Loucy (cell line): ENCODE measurements around the gene DNAH11.

ENCODE experiments used
- H2AFZ ChIP-seq: fragments of 200-600 bp; sonication (generic); 2 replicates; pipeline ENCODE4 v1.6.0; 2016; ENCODE audit warnings: antibody characterized with exemption, mild to moderate bottlenecking, low read length, moderate library complexity
- H3F3A ChIP-seq: fragments of 200-600 bp; 2 replicates; pipeline ENCODE4 v1.6.0; 2016; ENCODE audit warnings: antibody characterized with exemption, low read depth, mild to moderate bottlenecking
- H3K27me3 ChIP-seq: fragments of 200-600 bp; sonication (generic); 2 replicates; pipeline ENCODE4 v1.6.1; 2014; ENCODE audit warnings: low read length, mild to moderate bottlenecking; ENCODE audit not compliant: insufficient read depth, poor library complexity, severe bottlenecking
- H3K36me3 ChIP-seq: fragments of 200-600 bp; sonication (generic); 2 replicates; pipeline ENCODE4 v1.6.1; 2016; ENCODE audit warnings: low read length; ENCODE audit not compliant: insufficient read depth
- H3K4me1 ChIP-seq: fragments of 200-600 bp; sonication (generic); 2 replicates; pipeline ENCODE4 v1.5.1; 2014; ENCODE audit warnings: low read length, mild to moderate bottlenecking; ENCODE audit not compliant: insufficient read depth, poor library complexity, severe bottlenecking
- H3K4me2 ChIP-seq: fragments of 200-600 bp; sonication (generic); 2 replicates; pipeline ENCODE4 v1.6.0; 2014; ENCODE audit warnings: antibody characterized with exemption, low read length, low read depth, mild to moderate bottlenecking; ENCODE audit not compliant: poor library complexity, severe bottlenecking
- H3K4me3 ChIP-seq: fragments of 200-600 bp; sonication (generic); 2 replicates; pipeline ENCODE4 v1.5.1; 2014; ENCODE audit warnings: low read length, mild to moderate bottlenecking, mixed read lengths; ENCODE audit not compliant: poor library complexity, severe bottlenecking
- H3K79me2 ChIP-seq: fragments of 200-600 bp; sonication (generic); 2 replicates; pipeline ENCODE4 v1.6.1; 2014; ENCODE audit warnings: low read length; ENCODE audit not compliant: insufficient read depth
- H3K9ac ChIP-seq: fragments of 200-600 bp; sonication (generic); 2 replicates; pipeline ENCODE4 v1.6.0; 2014; ENCODE audit warnings: mild to moderate bottlenecking, low read depth, low read length, moderate library complexity; ENCODE audit not compliant: poor library complexity, severe bottlenecking
- H3K9me2 ChIP-seq: fragments of 200-600 bp; sonication (generic); replicated peaks from 2 replicates; pipeline ENCODE4 v1.6.1; 2016; ENCODE audit warnings: low read depth, low read length, mixed read lengths
- H3K9me3 ChIP-seq: fragments of 200-600 bp; sonication (generic); 2 replicates; pipeline ENCODE4 v1.6.1; 2014; ENCODE audit warnings: mild to moderate bottlenecking, antibody characterized with exemption, low read length, low read depth; ENCODE audit not compliant: insufficient read depth
- H4K20me1 ChIP-seq: fragments of 200-600 bp; sonication (generic); 2 replicates; pipeline ENCODE4 v1.6.0; 2014; ENCODE audit warnings: antibody characterized with exemption, low read length, mild to moderate bottlenecking; ENCODE audit not compliant: insufficient read depth, poor library complexity, severe bottlenecking
- CTCF ChIP-seq: fragments of 200-600 bp; sonication (generic); conservative IDR thresholded peaks from 2 replicates; pipeline ENCODE4 v1.5.1; 2014; ENCODE audit warnings: mild to moderate bottlenecking, antibody characterized with exemption, low read length
- EZH2phosphoT487 ChIP-seq: fragments of 200-600 bp; IDR thresholded peaks from 2 replicates; pipeline ENCODE4 v1.6.1; 2018; ENCODE audit warnings: antibody characterized with exemption, mild to moderate bottlenecking, moderate library complexity, borderline replicate concordance

The DNAH11 gene

GRCh38 chr7:21891291-21891690 is 348.5 kb downstream of the DNAH11 start:
- Histone ChIP-seq H3K4me2 (no peak overlapping the region), H3K27me3 (no peaks in the 10 kb centered on the region), H2AFZ (no peak overlapping the region), H3K36me3 (no peaks in the 10 kb centered on the region), H4K20me1 (no peaks in the 10 kb centered on the region), H3K9me2 (no peaks in the 10 kb centered on the region), H3K9me3 (no peaks in the 10 kb centered on the region), H3K4me1 (peaks cover 7% of the 10 kb centered on the region), H3K9ac (no peak overlapping the region), H3K4me3 (no peak overlapping the region), H3F3A (no peaks in the 10 kb centered on the region), H3K79me2 (no peaks in the 10 kb centered on the region)
- TF ChIP-seq CTCF: no peak

GRCh38 chr7:21893401-21893800 is 350.6 kb downstream of the DNAH11 start:
- H4K20me1 ChIP-seq: no peaks in the 10 kb centered on the region
- H3K36me3 ChIP-seq: no peaks in the 10 kb centered on the region
- no peaks in the 10 kb centered on the region for H3K9me2 ChIP-seq
- H3K4me2 ChIP-seq: no peak overlapping the region
- no peaks in the 10 kb centered on the region for H3K9me3 ChIP-seq
- H3K4me1 ChIP-seq: peaks cover 24% of the 10 kb centered on the region
- no peak overlapping the region for H2AFZ ChIP-seq
- no peak overlapping the region for H3K4me3 ChIP-seq
- no peak overlapping the region for H3K9ac ChIP-seq
- TF ChIP-seq EZH2phosphoT487: no peak
- no peak for TF ChIP-seq CTCF
- H3K79me2 ChIP-seq: no peaks in the 10 kb centered on the region
- no peaks in the 10 kb centered on the region for H3F3A ChIP-seq
- no peaks in the 10 kb centered on the region for H3K27me3 ChIP-seq

GRCh38 chr7:21898265-21898930 is 355.6 kb downstream of the DNAH11 start:
- TF ChIP-seq EZH2phosphoT487 (no peak), CTCF (no peak)
- H3K79me2 ChIP-seq: no peaks in the 10 kb centered on the region
- H3K4me3 ChIP-seq: peak overlapping the region; percentile 21
- H3K9me3 ChIP-seq: no peaks in the 10 kb centered on the region
- H3K4me2 ChIP-seq: peak overlapping the region; percentile 38
- H4K20me1 ChIP-seq: no peaks in the 10 kb centered on the region
- peaks cover 17% of the 10 kb centered on the region; the same call in 1 of the 2 replicates for H3K36me3 ChIP-seq
- peak overlapping the region; percentile 28 for H2AFZ ChIP-seq
- H3K27me3 ChIP-seq: no peaks in the 10 kb centered on the region
- H3F3A ChIP-seq: no peaks in the 10 kb centered on the region
- no peaks in the 10 kb centered on the region for H3K9me2 ChIP-seq
- peaks cover 27% of the 10 kb centered on the region for H3K4me1 ChIP-seq
- H3K9ac ChIP-seq: peak overlapping the region; percentile 6
